GM19452 (cell line): ENCODE data around the gene GRIFIN.
"Not testable (repeated sequence)": the region's sequence is repeated elsewhere in the genome, so short reads cannot be mapped to it uniquely, and the experiment has no call there.

Source experiments
- ATAC-seq: cut with Tn5 transposase; IDR thresholded peaks from one replicate; pipeline ENCODE4 v1.9.1; 2021; ENCODE audit not compliant: unreplicated experiment

GRIFIN gene

GRCh38 chr7:2461268-2462026 is 14.8 kb downstream of the GRIFIN start:
- ATAC-seq, result no peak

GRCh38 chr7:2460641-2461040 is 15.6 kb downstream of the GRIFIN start:
- ATAC-seq, result no peak

- ATAC-seq, result no peak
These were observed 16.0 kb downstream of the GRIFIN start for GRCh38 chr7:2460188-2460587.

GRCh38 chr7:2459674-2460073 is 16.5 kb downstream of the GRIFIN start:
- ATAC-seq, result no peak

- ATAC-seq, result not testable (repeated sequence)
These were observed 22.3 kb downstream of the GRIFIN start for GRCh38 chr7:2453849-2454248.

- no peak for ATAC-seq
These were observed 23.4 kb downstream of the GRIFIN start for GRCh38 chr7:2452643-2453270.

GRCh38 chr7:2452074-2452507 is 24.1 kb downstream of the GRIFIN start:
- peak; percentile 44 for ATAC-seq

GRCh38 chr7:2451171-2452073 is 24.8 kb downstream of the GRIFIN start:
- ATAC-seq, result peak; percentile 85

- no peak for ATAC-seq
These were observed 25.7 kb downstream of the GRIFIN start for GRCh38 chr7:2450198-2451107.

GRCh38 chr7:2446676-2447075 is 29.5 kb downstream of the GRIFIN start:
- ATAC-seq, result no peak

GRCh38 chr7:2445898-2446555 is 30.2 kb downstream of the GRIFIN start:
- no peak for ATAC-seq

GRCh38 chr7:2445047-2445446 is 31.2 kb downstream of the GRIFIN start:
- no peak for ATAC-seq

- ATAC-seq, result no peak
These were observed 31.7 kb downstream of the GRIFIN start for GRCh38 chr7:2444476-2444875.

- no peak for ATAC-seq
These were observed 32.7 kb downstream of the GRIFIN start for GRCh38 chr7:2443491-2443890.

GRCh38 chr7:2441430-2442058 is 34.7 kb downstream of the GRIFIN start:
- ATAC-seq, result no peak

GRCh38 chr7:2440608-2441245 is 35.5 kb downstream of the GRIFIN start:
- no peak for ATAC-seq

- no peak for ATAC-seq
These were observed 37.4 kb downstream of the GRIFIN start for GRCh38 chr7:2438775-2439174.

- ATAC-seq, result no peak
These were observed 38.0 kb downstream of the GRIFIN start for GRCh38 chr7:2438186-2438585.

- ATAC-seq, result no peak
These were observed 38.6 kb downstream of the GRIFIN start for GRCh38 chr7:2437537-2438148.
